ENCODE measurements around the gene DNAAF8.

The DNAAF8 gene

GRCh38 chr16:4695473-4696171 lies 38.7 kb upstream of the DNAAF8 start:
- no peak for DNase-seq

GRCh38 chr16:4696172-4696904 lies 38.0 kb upstream of the DNAAF8 start:
- no peak for DNase-seq

GRCh38 chr16:4696905-4697847 lies 37.2 kb upstream of the DNAAF8 start:
- no peak for DNase-seq

GRCh38 chr16:4697848-4698291 lies 36.5 kb upstream of the DNAAF8 start:
- DNase-seq: no peak

- DNase-seq: no peak
These were observed 35.9 kb upstream of the DNAAF8 start for GRCh38 chr16:4698321-4699045.

GRCh38 chr16:4699046-4699556 lies 35.2 kb upstream of the DNAAF8 start:
- no peak for DNase-seq

GRCh38 chr16:4700380-4700996 lies 33.8 kb upstream of the DNAAF8 start:
- no peak for DNase-seq

GRCh38 chr16:4700997-4701743 lies 33.2 kb upstream of the DNAAF8 start:
- no peak for DNase-seq

- no peak for DNase-seq
These were observed 32.4 kb upstream of the DNAAF8 start for GRCh38 chr16:4701791-4702465.

GRCh38 chr16:4702466-4702808 lies 31.9 kb upstream of the DNAAF8 start:
- DNase-seq: no peak

GRCh38 chr16:4703906-4704305 lies 30.4 kb upstream of the DNAAF8 start:
- no peak for DNase-seq

- no peak for DNase-seq
These were observed 29.8 kb upstream of the DNAAF8 start for GRCh38 chr16:4704491-4704890.

- DNase-seq: no peak
These were observed 29.4 kb upstream of the DNAAF8 start for GRCh38 chr16:4704913-4705312.

- no peak for DNase-seq
These were observed 27.5 kb upstream of the DNAAF8 start for GRCh38 chr16:4706871-4707270.

GRCh38 chr16:4709481-4709880 lies 24.9 kb upstream of the DNAAF8 start:
- no peak for DNase-seq

- DNase-seq: no peak
These were observed 20.5 kb upstream of the DNAAF8 start for GRCh38 chr16:4713663-4714501.

GRCh38 chr16:4714996-4715395 lies 19.3 kb upstream of the DNAAF8 start:
- DNase-seq: no peak

GRCh38 chr16:4718466-4718865 lies 15.9 kb upstream of the DNAAF8 start:
- DNase-seq: no peak

- DNase-seq: no peak
These were observed 11.1 kb upstream of the DNAAF8 start for GRCh38 chr16:4723071-4723767.

Measured in activated CD4-positive, alpha-beta T cell treated with anti-CD3 and anti-CD28 coated beads, Interleukin-2, amount 50 U/mL, for 48 hours (primary cell).